MM.1S (cell line): ENCODE measurements around the gene GRB10.

Source experiments
- EZH2 ChIP-seq: fragments of 300-600 bp; sonication (generic); optimal IDR thresholded peaks from 2 replicates; pipeline ENCODE3; 2017; ENCODE audit warnings: low read depth, mild to moderate bottlenecking, antibody characterized with exemption, low read length, mixed read lengths
- TF ChIP-seq, protein P1 (sequence below): fragments of 300-600 bp; sonication (generic); IDR thresholded peaks from 2 replicates; pipeline ENCODE4 v1.5.1; 2016; ENCODE audit warnings: antibody characterized with exemption, low read length, mixed read lengths

DNA sequence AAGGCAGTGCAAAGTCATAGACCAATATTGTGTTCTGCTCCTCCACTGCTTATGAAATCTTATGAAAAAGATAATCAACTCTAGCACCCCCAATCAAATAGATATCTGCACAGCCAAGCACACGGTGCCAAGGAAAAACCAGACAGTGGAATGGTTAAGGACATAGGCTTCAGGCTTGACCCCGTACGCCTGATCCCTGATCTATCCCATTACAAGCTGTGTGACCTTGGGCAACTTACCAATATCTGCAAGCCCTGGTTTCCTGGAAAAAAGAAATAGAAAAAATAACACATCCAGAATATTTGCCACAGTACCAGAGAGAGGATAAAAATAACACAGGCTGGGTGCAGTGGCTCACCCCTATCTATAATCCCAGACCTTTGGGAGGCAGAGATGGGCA, 56.9 kb downstream of the GRB10 start:
- TF ChIP-seq, protein P1, sequence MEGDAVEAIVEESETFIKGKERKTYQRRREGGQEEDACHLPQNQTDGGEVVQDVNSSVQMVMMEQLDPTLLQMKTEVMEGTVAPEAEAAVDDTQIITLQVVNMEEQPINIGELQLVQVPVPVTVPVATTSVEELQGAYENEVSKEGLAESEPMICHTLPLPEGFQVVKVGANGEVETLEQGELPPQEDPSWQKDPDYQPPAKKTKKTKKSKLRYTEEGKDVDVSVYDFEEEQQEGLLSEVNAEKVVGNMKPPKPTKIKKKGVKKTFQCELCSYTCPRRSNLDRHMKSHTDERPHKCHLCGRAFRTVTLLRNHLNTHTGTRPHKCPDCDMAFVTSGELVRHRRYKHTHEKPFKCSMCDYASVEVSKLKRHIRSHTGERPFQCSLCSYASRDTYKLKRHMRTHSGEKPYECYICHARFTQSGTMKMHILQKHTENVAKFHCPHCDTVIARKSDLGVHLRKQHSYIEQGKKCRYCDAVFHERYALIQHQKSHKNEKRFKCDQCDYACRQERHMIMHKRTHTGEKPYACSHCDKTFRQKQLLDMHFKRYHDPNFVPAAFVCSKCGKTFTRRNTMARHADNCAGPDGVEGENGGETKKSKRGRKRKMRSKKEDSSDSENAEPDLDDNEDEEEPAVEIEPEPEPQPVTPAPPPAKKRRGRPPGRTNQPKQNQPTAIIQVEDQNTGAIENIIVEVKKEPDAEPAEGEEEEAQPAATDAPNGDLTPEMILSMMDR: no peak
- TF ChIP-seq EZH2: no peak
